AG04450 (cell line): Measurements from ENCODE around the gene GYG2. TPM values are rescaled to one million over a fixed set of nuclear protein-coding genes. Genes with fewer than 3 reads are reported as not detected.

ENCODE experiments used
- CTCF ChIA-PET: fragments of 300-600, 350-600 bp; formaldehyde crosslinking; extraction: SDS; loops from one replicate; lab custom pipeline; 2022; ENCODE audit warnings: antibody characterized with exemption, inconsistent platforms; lab: Charles Lee
- POLR2A ChIA-PET: fragments of 350-600 bp; formaldehyde crosslinking; extraction: SDS; loops from one replicate; lab custom pipeline; 2021; ENCODE audit warnings: antibody characterized with exemption, inconsistent platforms; lab: Yijun Ruan, JAX
- DNase-seq: peaks from one replicate; pipeline ENCODE4 v3.0.0-alpha.2; 2011; ENCODE audit warnings: low read depth, low spot score
- H3K27ac ChIP-seq: one replicate; pipeline ENCODE4 v1.5.1; 2012; ENCODE audit warnings: low read depth, low read length, control low read depth
- H3K27me3 ChIP-seq: one replicate; pipeline ENCODE4 v1.6.0; 2012; ENCODE audit warnings: low read length; ENCODE audit not compliant: control insufficient read depth, insufficient read depth
- H3K4me3 ChIP-seq: 2 replicates; pipeline ENCODE4 v1.5.1; 2011; ENCODE audit warnings: mild to moderate bottlenecking, low read depth, low read length, control low read depth
- H3K9me3 ChIP-seq: 2 replicates; pipeline ENCODE4 v1.5.1; 2012; ENCODE audit warnings: low read length; ENCODE audit not compliant: control insufficient read depth, insufficient read depth
- CTCF ChIP-seq: IDR thresholded peaks from 2 replicates; pipeline ENCODE4 v1.5.1; 2011; ENCODE audit warnings: low read depth, low read length, control low read depth, inconsistent platforms
- polyA plus RNA-seq: library from polyadenylated mRNA; depleted of rRNA; stranded (reverse); fragments of >200 nt; gene quantifications from 2 replicates; pipeline ENCODE4 v1.2.3, GENCODE V29; 2011

Gene GYG2
- polyA plus RNA-seq, 1 experiment: 19.6 TPM

GRCh38 chrX:2829469-2830246, 928 bp downstream of the GYG2 start:
- no peak for DNase-seq
- Histone ChIP-seq H3K27ac (no peak overlapping the region), H3K4me3 (peak overlapping the region; percentile 56), H3K9me3 (no peaks in the 10 kb centered on the region), H3K27me3 (no peaks in the 10 kb centered on the region)
- ChIA-PET POLR2A (no interaction called here), CTCF (no interaction called here)
- no peak for TF ChIP-seq CTCF

GRCh38 chrX:2831471-2832228, 2.9 kb downstream of the GYG2 start:
- POLR2A ChIA-PET: no interaction called here

GRCh38 chrX:2837961-2838360, 9.2 kb downstream of the GYG2 start:
- no peak overlapping the region for H3K27ac ChIP-seq
- no peak overlapping the region for H3K4me3 ChIP-seq
- no peaks in the 10 kb centered on the region for H3K27me3 ChIP-seq
- ChIA-PET POLR2A (no interaction called here), CTCF (no interaction called here)
- no peak for TF ChIP-seq CTCF
- DNase-seq: no peak
- no peaks in the 10 kb centered on the region for H3K9me3 ChIP-seq

More at GRCh38 chrX:2831471-2832228, 2.9 kb downstream of the GYG2 start:
- CTCF ChIA-PET: no interaction called here
- no peak for TF ChIP-seq CTCF
- no peak for DNase-seq
- H3K27me3 ChIP-seq: no peaks in the 10 kb centered on the region
- no peak overlapping the region for H3K4me3 ChIP-seq
- H3K9me3 ChIP-seq: no peaks in the 10 kb centered on the region
- no peak overlapping the region for H3K27ac ChIP-seq

GRCh38 chrX:2840961-2841360, 12.2 kb downstream of the GYG2 start:
- no peak overlapping the region for H3K27ac ChIP-seq
- no peak for DNase-seq
- ChIA-PET POLR2A (no interaction called here), CTCF (no interaction called here)
- H3K4me3 ChIP-seq: no peak overlapping the region
- no peak for TF ChIP-seq CTCF
- no peaks in the 10 kb centered on the region for H3K27me3 ChIP-seq
- H3K9me3 ChIP-seq: no peaks in the 10 kb centered on the region

GRCh38 chrX:2841537-2841936, 12.8 kb downstream of the GYG2 start:
- no peak for TF ChIP-seq CTCF
- Histone ChIP-seq H3K4me3 (no peak overlapping the region), H3K27me3 (no peaks in the 10 kb centered on the region), H3K9me3 (no peaks in the 10 kb centered on the region), H3K27ac (no peak overlapping the region)
- no peak for DNase-seq
- POLR2A ChIA-PET: no interaction called here
- CTCF ChIA-PET: no interaction called here
